Esophagus squamous epithelium (tissue), 5 donors: ENCODE measurements around the gene ZCCHC3. TPM values are rescaled to one million over a fixed set of nuclear protein-coding genes. Genes with fewer than 3 reads are reported as not detected.

ENCODE experiments used
- DNase-seq: peaks from one replicate; lab custom pipeline; 2025; lab: John Stamatoyannopoulos, UW
- H3K27ac ChIP-seq, 4 donors: fragments of 200-600 bp; sonication (generic); one replicate each; pipeline ENCODE4 v1.5.1; 2016 to 2019; ENCODE audit warnings: mild to moderate bottlenecking in 1 of 4
- H3K27me3 ChIP-seq, 4 donors: fragments of 200-600 bp; sonication (generic); 1 replicate in 3 of 4; 2 replicates in 1 of 4; pipeline versions ENCODE4 v1.5.1 to v1.6.0; 2017 to 2021; ENCODE audit warnings: antibody characterized with exemption in 1 of 4
- H3K36me3 ChIP-seq, 3 donors: fragments of 200-600 bp; sonication (generic); one replicate each; pipeline ENCODE4 v1.5.1; 2016 to 2019
- H3K4me1 ChIP-seq, 3 donors: fragments of 200-600 bp; sonication (generic); one replicate each; pipeline ENCODE4 v1.5.1; 2017 to 2019
- H3K4me3 ChIP-seq, 4 donors: fragments of 200-600 bp; sonication (generic); 1 replicate in 3 of 4; 2 replicates in 1 of 4; pipeline ENCODE4 v1.5.1; 2016 to 2019; ENCODE audit warnings: mild to moderate bottlenecking in 2 of 4, moderate library complexity in 1 of 4
- H3K9me3 ChIP-seq, 3 donors: fragments of 200-600 bp; sonication (generic); one replicate each; pipeline ENCODE4 v1.5.1; 2016 to 2019
- CTCF ChIP-seq, 6 experiments: fragments of 450-650 bp in 4 of 6; fragments of 200-600 bp in 2 of 6; sonication (generic) in 2 of 6; IDR thresholded peaks; one replicate each; pipeline ENCODE4 v1.5.1; 2016 to 2019; ENCODE audit warnings: antibody characterized with exemption in 6 of 6, mild to moderate bottlenecking in 4 of 6, moderate library complexity in 4 of 6
- POLR2A ChIP-seq, 4 donors: fragments of 450-650 bp; IDR thresholded peaks; one replicate each; pipeline ENCODE4 v1.6.1; 2017; ENCODE audit warnings: antibody characterized with exemption in 4 of 4, mild to moderate bottlenecking in 4 of 4, moderate library complexity in 3 of 4
- WGBS, 2 donors: methylation state at CpG; one replicate each; pipeline ENCODE4 v1.1.5; 2018; 5-methylcytosine and 5-hydroxymethylcytosine counted together
- intact Hi-C: fragments of 100-400 bp; cut with DNase I; formaldehyde crosslinking; loops from one replicate; pipeline ENCODE4 v1.15.0; 2022
- total RNA-seq, 4 donors: library from RNA; depleted of rRNA; stranded (reverse); fragments of >200 nt; gene quantifications; one replicate each; pipeline ENCODE4 v1.1.0, GENCODE V29; 2016
- donor health status: DM: yes; HTN: yes; CAD: no.

Gene ZCCHC3
- total RNA-seq, 4 donors from 2014 or later = 6.8 to 14.1 (median 9.2) TPM

GRCh38 chr20:310645-311044 is 13.3 kb downstream of the ZCCHC3 start:
- Histone ChIP-seq H3K27me3 (peaks cover 0 to 11% (median 0%) of the 10 kb centered on the region in 4 donors), H3K4me3 (peak overlapping the region in 3 of 4 donors; percentile 46 to 67 (median 47)), H3K4me1 (peaks cover 11 to 41% (median 16%) of the 10 kb centered on the region in 3 donors), H3K27ac (peak overlapping the region in 2 of 4 donors; percentile 55 to 88), H3K36me3 (no peaks in the 10 kb centered on the region), H3K9me3 (no peaks in the 10 kb centered on the region)
- TF ChIP-seq CTCF (IDR thresholded peaks at IDR 0.05) = no peak
- TF ChIP-seq POLR2A (IDR thresholded peaks at IDR 0.05) = no peak
- intact Hi-C loops = no loop called here
- 17 to 24% methylated on average over 7 of the region's 7 CpGs for WGBS, 2 donors
- DNase-seq = no peak

DNA sequence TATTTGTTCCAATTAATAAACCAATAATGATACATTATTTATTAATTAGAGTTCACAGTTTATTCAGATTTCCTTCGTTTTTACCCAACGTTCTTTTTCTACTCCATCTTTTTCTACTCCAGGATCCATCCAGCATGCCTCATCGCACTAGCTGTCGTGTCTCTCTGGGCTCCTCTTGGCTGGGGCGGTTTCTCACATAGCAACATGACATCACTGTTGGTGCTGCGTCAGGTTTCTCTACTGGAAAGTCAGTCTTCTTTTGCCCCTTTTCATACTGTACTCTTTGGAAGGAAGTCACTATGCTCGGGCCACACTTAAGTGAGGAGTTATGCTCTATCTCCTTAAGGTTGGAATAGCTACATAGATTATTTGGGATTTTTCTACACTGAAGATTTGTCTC is 14.2 kb downstream of the ZCCHC3 start:
- 70 to 81% methylated on average over 7 of the region's 7 CpGs for WGBS, 2 donors
- H3K4me3 ChIP-seq = no peak overlapping the region
- H3K9me3 ChIP-seq = no peaks in the 10 kb centered on the region
- no peak overlapping the region for H3K27ac ChIP-seq
- intact Hi-C loops = no loop called here
- no peak for TF ChIP-seq CTCF (IDR thresholded peaks at IDR 0.05)
- TF ChIP-seq POLR2A (IDR thresholded peaks at IDR 0.05) = no peak
- no peak for DNase-seq
- peaks cover 11 to 41% (median 16%) of the 10 kb centered on the region in 3 donors for H3K4me1 ChIP-seq
- no peaks in the 10 kb centered on the region for H3K36me3 ChIP-seq
- H3K27me3 ChIP-seq = peaks cover 0 to 11% (median 0%) of the 10 kb centered on the region in 4 donors

DNA sequence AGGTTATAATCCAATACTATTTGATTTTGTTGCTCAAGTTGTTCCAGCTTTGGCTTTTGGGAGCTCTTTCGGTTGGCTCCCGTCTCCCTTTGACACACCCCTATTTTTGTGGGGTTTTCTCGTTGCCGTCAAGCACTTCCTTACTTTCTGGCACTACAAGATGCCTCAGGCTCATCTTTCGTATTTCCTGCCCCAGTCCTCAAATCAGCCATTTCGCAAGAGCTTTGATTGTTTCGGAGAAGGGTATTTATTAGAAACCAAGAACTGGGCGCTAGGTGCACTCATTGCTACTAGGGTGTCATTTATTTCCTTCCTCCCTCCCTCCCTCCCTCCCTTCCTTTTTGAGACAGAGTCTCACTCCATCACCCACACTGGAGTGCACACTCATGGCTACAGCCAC is 14.7 kb downstream of the ZCCHC3 start:
- no peak for DNase-seq
- H3K4me1 ChIP-seq = peaks cover 11 to 41% (median 16%) of the 10 kb centered on the region in 3 donors
- H3K36me3 ChIP-seq = no peaks in the 10 kb centered on the region
- no peak overlapping the region for H3K27ac ChIP-seq
- 27 to 61% methylated on average over 8 of the region's 8 CpGs for WGBS, 2 donors
- intact Hi-C loops = no loop called here
- no peaks in the 10 kb centered on the region for H3K9me3 ChIP-seq
- no peak overlapping the region for H3K4me3 ChIP-seq
- peaks cover 0 to 11% (median 0%) of the 10 kb centered on the region in 4 donors for H3K27me3 ChIP-seq
- TF ChIP-seq POLR2A (IDR thresholded peaks at IDR 0.05) (no peak), CTCF (IDR thresholded peaks at IDR 0.05) (no peak)

DNA sequence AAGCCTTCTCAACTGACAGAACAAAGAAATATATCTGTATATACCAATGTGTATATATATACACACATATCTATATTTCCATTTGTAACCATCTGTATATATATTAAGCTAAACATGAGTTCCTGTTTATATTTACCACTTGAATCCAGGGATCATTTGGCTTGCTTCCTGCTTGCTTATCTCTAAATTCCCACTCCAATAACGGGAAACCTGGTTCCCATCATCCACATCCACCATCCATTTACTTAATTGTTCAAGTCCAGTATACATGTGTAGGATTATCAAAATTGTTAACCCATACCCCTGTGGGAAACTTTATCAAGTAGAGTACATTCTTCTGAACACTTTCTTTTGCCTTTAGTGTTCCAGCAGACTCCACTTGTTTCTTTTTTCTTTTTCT is 15.5 kb downstream of the ZCCHC3 start:
- no peak overlapping the region for H3K27ac ChIP-seq
- H3K36me3 ChIP-seq = no peaks in the 10 kb centered on the region
- H3K27me3 ChIP-seq = peaks cover 0 to 11% (median 0%) of the 10 kb centered on the region in 4 donors
- whole genome bisulfite sequencing, 2 donors = 58 to 73% methylated on average over 1 of the region's 1 CpG
- H3K9me3 ChIP-seq = no peaks in the 10 kb centered on the region
- H3K4me3 ChIP-seq = no peak overlapping the region
- TF ChIP-seq POLR2A (IDR thresholded peaks at IDR 0.05) (no peak), CTCF (IDR thresholded peaks at IDR 0.05) (no peak)
- intact Hi-C loops = no loop called here
- H3K4me1 ChIP-seq = peaks cover 11 to 41% (median 16%) of the 10 kb centered on the region in 3 donors
- DNase-seq = no peak

DNA sequence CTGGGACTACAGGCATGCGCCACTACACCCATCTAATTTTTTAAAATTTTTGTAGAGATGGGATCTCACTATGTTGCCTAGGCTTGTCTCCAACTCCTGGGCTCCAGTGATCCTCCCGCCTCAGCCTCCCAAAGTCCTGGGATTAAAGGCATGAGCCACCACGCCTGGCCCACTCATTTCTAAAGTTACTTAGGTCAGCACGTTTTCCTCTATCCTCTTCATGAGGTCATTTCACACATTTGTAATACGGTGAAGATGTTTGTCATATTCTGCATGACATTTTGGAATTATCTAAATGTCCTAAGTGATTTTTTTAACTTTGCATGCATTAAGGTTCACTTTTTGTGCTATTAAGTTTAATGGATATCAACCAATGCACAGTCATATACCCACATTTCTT is 16.0 kb downstream of the ZCCHC3 start:
- TF ChIP-seq POLR2A (IDR thresholded peaks at IDR 0.05) = no peak
- no peak for TF ChIP-seq CTCF (IDR thresholded peaks at IDR 0.05)
- intact Hi-C loops = no loop called here
- Histone ChIP-seq H3K36me3 (no peaks in the 10 kb centered on the region), H3K9me3 (no peaks in the 10 kb centered on the region), H3K4me3 (no peak overlapping the region), H3K4me1 (peaks cover 11 to 41% (median 15%) of the 10 kb centered on the region in 3 donors), H3K27ac (no peak overlapping the region), H3K27me3 (peaks cover 0 to 11% (median 0%) of the 10 kb centered on the region in 4 donors)
- 84% methylated on average over 4 to 5 of the region's 5 CpGs for WGBS, 2 donors
- DNase-seq = no peak
